CD4-positive, alpha-beta T cell (primary cell): ENCODE data around the gene EXOG. TPM values are rescaled to one million over a fixed set of nuclear protein-coding genes. Genes with fewer than 3 reads are reported as not detected.
A peak's percentile ranks its signal among the peaks of the same experiment; 100 is the strongest.

Experiments
- ATAC-seq: fragments of 200-7000 bp; cut with Tn5 transposase; one replicate; pipeline ENCODE4 v1.10.0; 2022; ENCODE audit warnings: mild to moderate bottlenecking; ENCODE audit not compliant: poor library complexity
- CTCF ChIA-PET: fragments of 350-600 bp; sonication (Branson Sonifier 250); formaldehyde crosslinking; loops from one replicate; lab custom pipeline; 2021; ENCODE audit warnings: antibody characterized with exemption, inconsistent platforms; lab: Charles Lee
- POLR2A ChIA-PET: fragments of 350-600 bp; sonication (Branson Sonifier 250); formaldehyde crosslinking; loops from one replicate; lab custom pipeline; 2021; ENCODE audit warnings: antibody characterized with exemption, inconsistent platforms; lab: Charles Lee
- DNase-seq, 14 experiments: peaks; one replicate each; pipeline ENCODE4 v3.0.0-alpha.2; 2013 to 2020; ENCODE audit warnings: mixed read lengths in 2 of 14
- H3K27ac ChIP-seq, 2 donors: one replicate each; pipeline versions ENCODE4 v1.5.1 to v1.7.0; 2013; ENCODE audit warnings: low read length in 2 of 2, low read depth in 1 of 2, mild to moderate bottlenecking in 1 of 2
- H3K27me3 ChIP-seq, 2 experiments: 1 replicate in 1 of 2; 2 replicates in 1 of 2; pipeline versions ENCODE4 v1.6.1 to v1.7.0; 2013; ENCODE audit warnings: low read length in 2 of 2, control low read depth in 1 of 2, mild to moderate bottlenecking in 1 of 2, moderate library complexity in 1 of 2; ENCODE audit not compliant: insufficient read depth in 2 of 2, control insufficient read depth in 1 of 2
- H3K36me3 ChIP-seq: one replicate; pipeline ENCODE4 v1.6.1; 2013; ENCODE audit warnings: low read length, control low read depth; ENCODE audit not compliant: insufficient read depth
- H3K4me1 ChIP-seq: one replicate; pipeline ENCODE4 v1.6.1; 2013; ENCODE audit warnings: low read length, control low read depth; ENCODE audit not compliant: insufficient read depth
- H3K4me3 ChIP-seq: one replicate; pipeline ENCODE4 v1.5.1; 2013; ENCODE audit warnings: mild to moderate bottlenecking, low read length, moderate library complexity
- H3K9me3 ChIP-seq, 2 experiments: 1 replicate in 1 of 2; 2 replicates in 1 of 2; pipeline versions ENCODE4 v1.6.1 to v1.7.0; 2013; ENCODE audit warnings: low read length in 2 of 2, mild to moderate bottlenecking in 2 of 2, control low read depth in 1 of 2, moderate library complexity in 1 of 2; ENCODE audit not compliant: control insufficient read depth in 1 of 2, insufficient read depth in 1 of 2
- H3K27ac Mint-ChIP-seq: one replicate; pipeline ENCODE4 v1.8.0; 2020; ENCODE audit warnings: mixed read lengths
- H3K27me3 Mint-ChIP-seq: one replicate; pipeline ENCODE4 v1.8.0; 2021; ENCODE audit warnings: mixed read lengths
- H3K36me3 Mint-ChIP-seq: one replicate; pipeline ENCODE4 v1.8.0; 2021; ENCODE audit warnings: low read depth, mixed read lengths
- H3K4me1 Mint-ChIP-seq: one replicate; pipeline ENCODE4 v1.8.0; 2021; ENCODE audit warnings: low read depth, mixed read lengths
- H3K4me3 Mint-ChIP-seq: one replicate; pipeline ENCODE4 v1.8.0; 2020; ENCODE audit warnings: mild to moderate bottlenecking, mixed read lengths
- H3K9me3 Mint-ChIP-seq: one replicate; pipeline ENCODE4 v1.8.0; 2020; ENCODE audit warnings: mixed read lengths
- CTCF ChIP-seq: fragments of 200-600 bp; IDR thresholded peaks from one replicate; pipeline ENCODE4 v1.8.0; 2022; ENCODE audit warnings: antibody characterized with exemption, mild to moderate bottlenecking
- intact Hi-C, 2 experiments: fragments of 100-400 bp; cut with DNase I in 1 of 2; cut with micrococcal nuclease in 1 of 2; formaldehyde crosslinking; loops; one replicate each; pipeline versions ENCODE4 v1.15.1 to v1.9.0; 2023 to 2025; cut with DNase I, micrococcal nuclease
- total RNA-seq, 174 experiments: library from RNA in 2 of 174; stranded (reverse) in 2 of 174; gene quantifications; one replicate each; pipeline ENCODE4 v1.2.3 and lab custom pipeline; 2021 to 2026

EXOG gene
- total RNA-seq, 2 experiments from 2014 or later: 13.7 to 16.0 TPM

DNA sequence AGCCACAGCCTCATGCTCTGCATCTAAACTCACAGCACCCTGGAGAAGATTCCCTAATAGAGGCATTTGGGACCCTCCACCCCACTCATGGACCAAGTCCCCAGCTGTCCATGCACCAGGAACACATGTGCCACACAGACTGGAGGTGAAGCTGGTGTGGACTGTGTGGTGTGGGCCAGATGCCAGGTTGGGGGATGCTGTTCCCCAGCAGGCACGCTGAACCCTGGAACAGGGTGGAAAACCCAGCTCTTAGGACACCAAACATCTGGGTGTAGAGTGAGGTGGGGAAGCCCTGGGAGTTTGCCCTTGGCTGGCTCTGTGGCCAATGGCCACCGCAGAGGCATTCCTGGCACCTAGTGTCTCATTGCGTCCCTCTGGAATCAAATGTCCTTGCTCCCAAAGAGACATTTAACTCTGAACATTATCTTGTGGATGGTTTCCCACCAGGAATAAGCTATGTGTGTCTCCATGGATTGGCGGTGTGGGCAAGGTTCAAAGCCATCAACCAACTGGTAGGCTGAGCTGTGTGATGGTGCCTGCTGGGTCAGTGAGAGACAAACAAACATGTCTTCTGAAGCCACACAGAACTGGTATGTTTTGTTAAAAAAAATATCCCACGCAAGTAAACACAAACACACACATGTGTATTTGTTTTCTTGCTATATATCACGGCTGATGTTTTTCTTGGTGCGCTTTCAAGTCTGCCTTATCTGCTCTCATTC lies 65.0 kb downstream of the EXOG start:
- H3K4me3 ChIP-seq: no peak overlapping the region
- Mint-ChIP-seq H3K27me3 (no peaks in the 10 kb centered on the region), H3K9me3 (no peaks in the 10 kb centered on the region), H3K4me3 (no peak overlapping the region), H3K4me1 (no peaks in the 10 kb centered on the region), H3K36me3 (no peaks in the 10 kb centered on the region), H3K27ac (no peak overlapping the region)
- DNase-seq: peak in 1 of 14 experiments; percentile 1
- peaks cover 0 to 2% of the 10 kb centered on the region in 2 experiments for H3K27me3 ChIP-seq
- intact Hi-C loops: no loop called here
- POLR2A ChIA-PET: no interaction called here
- TF ChIP-seq CTCF: no peak
- CTCF ChIA-PET: no interaction called here
- H3K4me1 ChIP-seq: no peaks in the 10 kb centered on the region
- H3K36me3 ChIP-seq: no peaks in the 10 kb centered on the region
- no peak for ATAC-seq
- peaks cover 0 to 5% of the 10 kb centered on the region in 2 experiments for H3K9me3 ChIP-seq
- H3K27ac ChIP-seq: no peak overlapping the region

GRCh38 chr3:38561746-38562466 lies 65.8 kb downstream of the EXOG start:
- DNase-seq (peak in 1 of 14 experiments; percentile 30), ATAC-seq (no peak)
- ChIA-PET CTCF (no interaction called here), POLR2A (no interaction called here)
- no peak overlapping the region for H3K4me3 Mint-ChIP-seq
- Histone ChIP-seq H3K9me3 (peaks cover 0 to 5% of the 10 kb centered on the region in 2 experiments), H3K36me3 (no peaks in the 10 kb centered on the region), H3K27me3 (peaks cover 0 to 2% of the 10 kb centered on the region in 2 experiments), H3K4me3 (no peak overlapping the region), H3K4me1 (no peaks in the 10 kb centered on the region), H3K27ac (no peak overlapping the region)
- no peak overlapping the region for H3K27ac Mint-ChIP-seq
- H3K36me3 Mint-ChIP-seq: no peaks in the 10 kb centered on the region
- no peaks in the 10 kb centered on the region for H3K9me3 Mint-ChIP-seq
- no peaks in the 10 kb centered on the region for H3K4me1 Mint-ChIP-seq
- TF ChIP-seq CTCF: no peak
- intact Hi-C loops: no loop called here
- no peaks in the 10 kb centered on the region for H3K27me3 Mint-ChIP-seq

GRCh38 chr3:38562467-38562925 lies 66.4 kb downstream of the EXOG start:
- H3K9me3 ChIP-seq: peaks cover 0 to 5% of the 10 kb centered on the region in 2 experiments
- ChIA-PET CTCF (no interaction called here), POLR2A (no interaction called here)
- no peak for ATAC-seq
- no peak overlapping the region for H3K4me3 ChIP-seq
- H3K27me3 ChIP-seq: peaks cover 0 to 2% of the 10 kb centered on the region in 2 experiments
- Mint-ChIP-seq H3K27ac (no peak overlapping the region), H3K36me3 (no peaks in the 10 kb centered on the region), H3K4me1 (no peaks in the 10 kb centered on the region), H3K9me3 (no peaks in the 10 kb centered on the region), H3K27me3 (no peaks in the 10 kb centered on the region), H3K4me3 (no peak overlapping the region)
- no peaks in the 10 kb centered on the region for H3K36me3 ChIP-seq
- intact Hi-C loops: no loop called here
- no peaks in the 10 kb centered on the region for H3K4me1 ChIP-seq
- no peak for TF ChIP-seq CTCF
- H3K27ac ChIP-seq: no peak overlapping the region
- DNase-seq: no peak
